GM20000 (cell line): Measurements from ENCODE around the gene EEA1.

Experiments
- DNase-seq: peaks from one replicate; pipeline ENCODE4 v3.0.0; 2012; ENCODE audit warnings: low spot score
- TF ChIP-seq, protein P1 (sequence below): IDR thresholded peaks from 2 replicates; pipeline ENCODE4 v1.5.1; 2012; ENCODE audit warnings: mild to moderate bottlenecking, control low read depth; ENCODE audit errors: extremely low read depth, missing control alignments

EEA1 gene

DNA sequence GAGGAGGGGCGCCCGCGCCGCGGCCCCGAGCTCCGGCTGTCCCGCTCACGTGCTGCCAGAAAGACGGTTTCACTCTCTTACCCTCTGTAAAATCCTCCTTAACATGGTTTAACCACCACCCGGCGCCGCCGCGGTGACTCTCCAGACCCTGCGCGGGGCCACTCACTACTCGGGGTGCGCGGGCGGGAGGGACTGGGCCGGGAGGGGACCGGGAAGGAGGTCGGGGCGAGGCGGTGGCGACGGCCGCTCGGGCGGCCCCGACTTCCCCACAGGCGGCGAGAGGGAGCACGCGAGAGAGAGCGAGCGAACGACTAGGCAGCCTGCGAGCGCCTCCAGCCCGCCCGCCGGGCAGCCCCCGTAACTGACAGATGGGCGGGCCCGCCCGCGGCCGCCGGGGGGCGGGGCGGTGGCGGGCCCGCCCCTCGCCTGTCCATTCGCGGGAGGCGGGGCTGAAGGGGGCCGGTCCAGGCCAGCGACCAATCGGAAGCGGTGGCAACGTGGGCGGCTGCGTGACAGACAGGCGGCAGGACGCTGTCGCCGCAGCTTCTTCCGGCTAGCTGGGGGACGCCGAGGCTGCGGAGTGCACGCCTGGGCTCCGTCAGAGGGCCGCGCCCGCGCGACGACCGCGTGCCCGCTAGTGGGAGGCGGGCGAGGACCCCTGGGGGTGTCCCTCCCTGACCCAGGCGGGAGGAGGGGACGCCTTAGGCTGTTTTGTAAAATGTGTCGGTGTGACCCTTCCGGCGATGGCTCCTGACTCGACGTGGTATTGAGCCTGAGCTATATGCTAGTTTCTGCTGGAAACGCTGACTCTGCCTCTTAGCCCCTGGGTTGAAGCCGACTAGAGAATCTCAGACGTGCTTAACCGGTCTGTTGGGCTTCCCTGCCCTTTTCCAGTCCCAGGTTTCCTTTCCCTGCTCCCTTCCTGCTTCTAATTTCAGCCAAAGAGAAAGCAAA, at the start of gene EEA1:
EEA1 (minus strand) TSS at position 334 of the 954 bp plus-strand sequence; CDS start at position 105, 229 bp downstream.
- TF ChIP-seq, protein P1, sequence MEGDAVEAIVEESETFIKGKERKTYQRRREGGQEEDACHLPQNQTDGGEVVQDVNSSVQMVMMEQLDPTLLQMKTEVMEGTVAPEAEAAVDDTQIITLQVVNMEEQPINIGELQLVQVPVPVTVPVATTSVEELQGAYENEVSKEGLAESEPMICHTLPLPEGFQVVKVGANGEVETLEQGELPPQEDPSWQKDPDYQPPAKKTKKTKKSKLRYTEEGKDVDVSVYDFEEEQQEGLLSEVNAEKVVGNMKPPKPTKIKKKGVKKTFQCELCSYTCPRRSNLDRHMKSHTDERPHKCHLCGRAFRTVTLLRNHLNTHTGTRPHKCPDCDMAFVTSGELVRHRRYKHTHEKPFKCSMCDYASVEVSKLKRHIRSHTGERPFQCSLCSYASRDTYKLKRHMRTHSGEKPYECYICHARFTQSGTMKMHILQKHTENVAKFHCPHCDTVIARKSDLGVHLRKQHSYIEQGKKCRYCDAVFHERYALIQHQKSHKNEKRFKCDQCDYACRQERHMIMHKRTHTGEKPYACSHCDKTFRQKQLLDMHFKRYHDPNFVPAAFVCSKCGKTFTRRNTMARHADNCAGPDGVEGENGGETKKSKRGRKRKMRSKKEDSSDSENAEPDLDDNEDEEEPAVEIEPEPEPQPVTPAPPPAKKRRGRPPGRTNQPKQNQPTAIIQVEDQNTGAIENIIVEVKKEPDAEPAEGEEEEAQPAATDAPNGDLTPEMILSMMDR = no peak

DNA sequence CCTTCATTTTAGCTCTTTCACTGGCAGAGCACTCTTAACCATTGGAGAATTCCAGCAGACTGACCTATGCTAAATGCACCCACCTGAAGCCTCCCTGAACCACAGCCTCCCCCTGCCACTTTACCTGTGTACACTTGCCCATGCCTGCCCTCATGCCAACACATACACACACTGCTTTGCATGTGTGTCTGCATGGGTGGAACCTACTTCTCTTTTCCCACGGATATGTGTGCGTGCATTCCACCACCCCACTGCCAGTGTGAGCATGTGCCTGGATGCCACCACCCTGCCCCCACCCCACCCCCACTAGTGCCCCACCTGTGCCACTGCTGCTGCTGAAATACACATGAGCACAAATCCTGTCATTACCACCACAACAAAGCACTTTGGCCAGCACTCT, 49.5 kb upstream of the EEA1 start:
- DNase-seq = no peak
- TF ChIP-seq, protein P1 = no peak

More for the DNA sequence above, at the start of gene EEA1:
- DNase-seq = peak; percentile 99

DNA sequence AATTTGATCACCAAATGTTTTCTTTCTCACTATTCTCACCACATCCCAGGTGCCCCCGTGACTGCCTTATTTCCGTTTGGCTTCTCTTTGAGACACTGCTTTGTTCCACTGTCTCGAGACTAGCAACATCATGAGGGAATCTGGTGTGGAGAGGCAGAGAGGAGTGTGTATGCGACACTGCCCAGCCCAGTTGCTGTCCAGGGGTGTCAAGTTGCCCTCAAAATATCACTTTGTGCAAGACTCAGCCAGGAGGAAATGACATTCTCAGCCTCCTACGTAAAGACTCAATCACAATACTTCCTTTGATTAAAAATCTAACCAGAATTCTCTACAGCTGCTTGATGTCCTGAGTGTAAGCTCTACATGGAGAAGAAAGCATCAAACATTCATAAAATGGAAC, 48.2 kb upstream of the EEA1 start:
- TF ChIP-seq, protein P1 = no peak

DNA sequence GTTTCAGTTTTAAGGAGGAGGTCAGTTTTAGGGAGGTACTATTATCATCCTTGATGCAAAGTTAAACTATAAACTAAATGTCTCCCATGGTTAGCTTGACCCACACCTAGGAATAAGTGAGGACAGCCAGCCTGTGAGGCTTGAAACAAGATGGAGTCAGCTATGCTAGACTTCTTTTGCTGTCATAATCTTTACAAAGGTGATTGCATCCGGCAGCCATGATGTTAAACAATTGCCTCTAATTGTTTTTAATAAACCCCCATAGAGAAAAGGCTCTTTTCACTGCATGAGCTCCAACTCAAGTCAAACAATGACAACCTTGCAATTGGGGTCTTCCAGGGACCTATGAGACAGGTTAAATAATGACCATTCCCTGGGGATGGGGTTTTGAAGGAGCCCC, 45.7 kb upstream of the EEA1 start:
- TF ChIP-seq, protein P1 = no peak
- no peak for DNase-seq

More for the DNA sequence above, 48.2 kb upstream of the EEA1 start:
- no peak for DNase-seq

DNA sequence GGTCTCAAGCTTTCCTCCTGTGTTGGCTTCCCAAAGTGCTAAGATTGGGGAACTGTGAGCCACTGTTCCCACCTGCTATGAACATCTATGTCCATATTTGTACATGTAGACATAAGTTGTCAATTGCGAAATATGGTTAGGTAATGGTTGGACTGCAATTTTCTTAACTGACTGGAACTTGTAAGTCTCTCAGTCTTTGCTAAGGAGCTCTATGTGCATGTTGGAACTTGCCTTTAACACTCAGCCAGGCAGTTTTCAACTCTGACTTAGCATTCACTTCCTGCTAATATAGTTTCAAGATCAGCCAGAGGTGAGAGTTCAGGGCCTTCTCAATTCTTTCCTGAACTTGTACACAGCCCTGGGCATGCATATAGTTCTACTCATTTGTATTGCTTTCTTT, 44.5 kb upstream of the EEA1 start:
- DNase-seq = peak; percentile 22
- TF ChIP-seq, protein P1 = no peak

DNA sequence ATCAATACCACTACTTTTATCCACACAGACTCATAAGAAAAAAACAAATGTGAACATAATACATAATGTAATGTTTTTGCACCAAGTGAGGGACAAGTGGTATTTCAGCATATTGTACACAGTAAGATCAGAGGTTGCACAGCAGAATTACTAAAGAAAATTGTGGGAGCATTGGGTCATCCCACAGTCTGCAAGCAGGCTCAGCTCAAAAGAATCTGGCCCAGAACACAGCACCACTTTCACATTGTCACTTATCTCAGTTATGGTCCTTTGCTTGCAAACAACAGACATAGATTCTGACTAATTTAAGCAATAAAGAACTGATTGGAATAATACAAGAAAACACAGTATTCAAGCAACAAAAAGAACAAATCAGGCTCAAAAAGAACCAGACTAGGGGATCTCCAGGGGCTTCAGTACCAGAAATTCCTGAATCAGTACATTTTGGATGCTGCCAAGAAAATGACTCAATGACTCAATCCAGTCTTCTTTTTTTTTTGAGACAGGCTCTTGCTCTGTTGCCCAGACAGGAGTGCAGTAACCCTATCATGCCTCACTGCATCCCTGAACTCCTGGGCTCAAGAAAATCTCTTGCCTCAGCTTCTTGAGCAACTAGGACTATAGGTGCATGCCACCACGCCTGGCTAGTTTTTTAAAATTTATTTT, 42.9 kb upstream of the EEA1 start:
- DNase-seq = no peak
- TF ChIP-seq, protein P1 = no peak
